GM19438 (cell line): Measurements from ENCODE around the gene RRP9.
"Not testable (repeated sequence)": the region's sequence is repeated elsewhere in the genome, so short reads cannot be mapped to it uniquely, and the experiment has no call there.

Experiments
- ATAC-seq: cut with Tn5 transposase; IDR thresholded peaks from one replicate; pipeline ENCODE4 v1.9.1; 2021; ENCODE audit warnings: low read depth; ENCODE audit not compliant: unreplicated experiment

Gene RRP9

GRCh38 chr3:51927061-51927977 lies 14.4 kb downstream of the RRP9 start:
- ATAC-seq = no peak

GRCh38 chr3:51921081-51921578 lies 20.6 kb downstream of the RRP9 start:
- ATAC-seq = no peak

- no peak for ATAC-seq
These were observed 25.3 kb downstream of the RRP9 start for GRCh38 chr3:51916418-51916817.

GRCh38 chr3:51908026-51908425 lies 33.7 kb downstream of the RRP9 start:
- no peak for ATAC-seq

DNA sequence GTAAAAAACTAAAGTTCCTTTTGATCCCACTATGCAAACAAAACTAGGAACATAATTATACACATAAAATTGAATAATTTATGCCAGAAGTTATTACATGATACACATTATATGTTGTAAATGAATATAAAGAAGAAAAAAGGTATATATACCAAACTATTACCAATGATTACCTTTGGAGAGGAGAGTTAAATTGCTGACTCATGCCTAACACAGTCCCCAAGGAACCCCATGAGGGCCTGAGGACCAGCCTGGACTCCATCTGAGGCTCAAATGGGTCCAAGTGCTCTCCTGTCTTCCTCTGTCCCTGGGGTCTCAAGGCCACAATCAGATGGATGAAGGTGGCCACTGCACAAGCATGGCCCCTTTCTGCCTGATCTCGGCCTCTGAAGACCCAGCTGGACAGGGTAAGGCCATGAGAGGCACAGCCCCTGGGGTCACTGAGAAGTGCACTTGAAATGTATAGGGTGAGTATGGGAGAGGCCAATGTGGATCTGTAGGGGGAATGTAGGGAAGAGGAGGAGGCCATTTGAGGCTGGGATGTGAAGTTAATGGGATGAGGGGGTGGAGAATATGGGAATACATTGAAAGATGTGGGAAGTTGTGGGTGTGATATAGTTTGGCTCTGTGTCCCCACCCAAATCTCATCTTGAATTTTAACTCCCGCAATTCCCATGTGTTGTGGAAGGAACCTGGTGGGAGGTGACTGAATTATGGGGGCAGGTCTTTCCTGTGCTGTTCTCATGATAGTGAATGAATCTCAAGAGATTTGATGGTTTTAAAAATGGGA lies 37.5 kb downstream of the RRP9 start:
- no peak for ATAC-seq

DNA sequence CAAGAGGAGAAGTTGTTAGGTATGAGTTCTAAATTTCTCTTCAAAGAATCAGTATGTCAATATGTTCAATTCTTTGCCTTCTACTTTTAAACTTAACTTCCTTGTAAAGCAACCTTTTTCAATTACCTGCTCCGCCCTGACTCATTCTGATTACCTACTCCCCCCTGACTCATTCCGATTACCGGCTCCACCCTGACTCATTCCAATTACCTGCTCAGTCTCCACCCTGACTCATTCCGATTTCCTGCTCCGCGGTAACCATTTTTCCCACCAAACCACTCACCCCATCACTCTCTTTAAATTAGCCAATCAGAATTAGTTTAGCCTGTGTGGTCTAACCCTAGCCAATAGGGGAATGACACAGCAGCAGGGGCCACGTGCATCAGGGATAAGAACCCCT lies 39.3 kb downstream of the RRP9 start:
- ATAC-seq = not testable (repeated sequence)

DNA sequence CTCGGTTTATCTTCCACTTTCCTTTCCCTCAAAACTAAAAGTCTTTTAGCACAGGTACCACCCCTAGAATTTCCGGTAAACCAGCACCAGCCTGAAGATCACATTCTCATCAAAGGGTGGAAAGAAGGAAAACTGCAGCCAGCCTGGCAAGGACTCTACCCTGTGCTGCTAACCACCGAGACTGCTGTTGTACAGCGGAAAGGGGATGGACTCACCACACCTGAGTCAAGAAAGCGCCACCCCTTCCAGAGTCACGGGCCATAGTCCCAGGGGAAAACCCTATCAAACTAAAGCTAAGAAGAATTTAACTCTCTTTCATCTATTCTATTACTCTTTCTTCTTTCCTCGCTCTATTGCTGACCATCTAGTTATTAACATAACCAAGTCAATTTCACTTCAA lies 41.7 kb downstream of the RRP9 start:
- not testable (repeated sequence) for ATAC-seq

GRCh38 chr3:51897391-51897790 lies 44.3 kb downstream of the RRP9 start:
- no peak for ATAC-seq

- ATAC-seq = no peak
These were observed 44.9 kb downstream of the RRP9 start for GRCh38 chr3:51896607-51897305.

- no peak for ATAC-seq
These were observed 46.8 kb downstream of the RRP9 start for GRCh38 chr3:51894939-51895338.

- ATAC-seq = no peak
These were observed 47.3 kb downstream of the RRP9 start for GRCh38 chr3:51894391-51894790.

DNA sequence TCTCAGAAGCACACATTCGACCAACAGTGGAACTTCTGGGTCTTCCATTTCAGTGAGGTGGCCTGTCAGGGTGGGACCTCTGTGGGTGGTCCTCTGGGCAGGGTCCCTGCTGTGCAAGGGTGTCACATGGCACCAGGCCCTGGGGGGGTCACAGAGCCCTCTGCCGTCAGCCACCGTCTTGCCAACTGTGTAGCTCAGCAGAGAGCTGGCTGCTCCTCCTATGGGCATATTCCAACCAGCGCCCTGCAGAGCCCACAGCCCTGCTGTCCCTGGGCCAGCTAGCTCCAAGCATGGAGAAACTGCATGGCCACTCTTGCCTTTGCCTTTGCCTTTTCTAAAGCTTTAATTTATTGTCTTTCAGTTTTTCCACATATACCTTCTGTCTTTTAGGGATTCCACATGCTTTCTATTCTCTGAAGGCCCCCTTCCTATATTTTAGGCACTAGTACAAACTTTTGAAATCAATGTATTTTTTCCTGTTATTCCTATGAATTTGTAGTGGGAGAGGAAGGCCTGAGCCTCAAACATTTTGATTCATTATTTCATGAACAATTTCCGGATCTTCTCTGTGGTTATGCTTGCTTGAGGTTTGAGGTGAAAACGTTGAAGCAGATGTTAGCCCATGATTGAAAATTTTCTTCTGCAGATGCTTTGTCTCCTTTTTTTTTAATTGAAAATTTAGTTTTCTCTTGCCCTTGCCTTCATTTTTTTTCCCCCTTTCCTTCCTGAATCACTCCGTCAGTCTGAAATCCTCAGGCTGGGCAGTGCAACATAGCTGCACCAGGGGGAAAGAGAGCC lies 50.3 kb downstream of the RRP9 start:
- ATAC-seq = no peak

DNA sequence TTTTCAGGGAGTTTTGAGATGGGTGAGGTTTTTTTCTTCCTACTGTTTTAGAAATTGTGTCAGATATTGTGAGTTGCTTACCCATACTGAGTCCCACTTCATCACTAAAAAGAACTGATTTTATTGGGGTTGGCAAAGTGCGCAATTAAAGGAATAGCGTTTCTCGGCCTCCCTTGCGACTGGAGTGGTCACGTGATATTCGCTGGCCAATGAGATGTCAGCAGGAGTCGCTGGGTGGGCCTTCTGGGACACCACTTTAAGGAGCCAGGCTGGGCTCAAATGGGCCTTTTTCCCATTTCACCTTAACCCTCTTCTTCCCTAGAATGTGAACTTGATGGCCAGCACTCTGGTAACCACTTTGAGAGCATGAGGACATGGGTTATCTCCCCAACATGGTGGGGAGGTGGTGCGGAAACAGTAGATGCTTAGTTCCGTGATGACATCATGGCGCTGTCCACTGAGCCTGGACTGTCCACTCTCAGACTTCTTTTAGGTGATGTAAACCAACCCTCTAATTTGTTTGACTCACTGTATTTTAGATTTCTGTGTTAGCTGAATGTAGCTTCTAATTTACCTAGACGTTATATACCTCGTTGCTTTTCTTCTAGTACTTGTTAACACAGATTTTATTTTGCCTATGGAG lies 53.1 kb downstream of the RRP9 start:
- no peak for ATAC-seq

GRCh38 chr3:51887620-51888019 lies 54.1 kb downstream of the RRP9 start:
- ATAC-seq = no peak

GRCh38 chr3:51886447-51886846 lies 55.3 kb downstream of the RRP9 start:
- no peak for ATAC-seq
